Stimulated activated CD4-positive, alpha-beta T cell treated with anti-CD3 and anti-CD28 coated beads, Interleukin-15, amount 100 ng/mL, for 48 hours (primary cell): ENCODE results near the gene MICAL2.

Source experiments
- DNase-seq, 2 donors: peaks; one replicate each; pipeline ENCODE4 v3.0.0-alpha.2; 2020; ENCODE audit warnings: low read depth in 2 of 2

MICAL2 gene

DNA sequence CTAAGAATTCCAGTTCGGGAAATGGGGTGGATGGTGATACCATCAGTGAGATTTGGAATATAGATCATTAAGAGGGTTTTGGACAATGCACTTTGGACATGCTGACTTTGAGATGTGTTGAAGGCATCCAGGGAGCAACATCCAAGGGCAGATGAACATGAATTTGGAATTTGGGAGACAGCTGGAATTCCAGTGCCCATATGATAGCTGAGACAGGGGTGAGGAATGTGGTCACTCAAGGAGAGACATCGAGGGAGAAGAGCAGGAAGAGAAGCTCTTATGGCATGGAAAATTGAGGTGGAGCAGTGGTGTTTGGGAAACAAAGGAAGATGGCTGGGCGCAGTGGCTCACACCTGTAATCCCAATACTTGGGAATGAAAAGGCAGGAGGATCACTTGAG, 11.8 kb upstream of the MICAL2 start:
- no peak for DNase-seq

DNA sequence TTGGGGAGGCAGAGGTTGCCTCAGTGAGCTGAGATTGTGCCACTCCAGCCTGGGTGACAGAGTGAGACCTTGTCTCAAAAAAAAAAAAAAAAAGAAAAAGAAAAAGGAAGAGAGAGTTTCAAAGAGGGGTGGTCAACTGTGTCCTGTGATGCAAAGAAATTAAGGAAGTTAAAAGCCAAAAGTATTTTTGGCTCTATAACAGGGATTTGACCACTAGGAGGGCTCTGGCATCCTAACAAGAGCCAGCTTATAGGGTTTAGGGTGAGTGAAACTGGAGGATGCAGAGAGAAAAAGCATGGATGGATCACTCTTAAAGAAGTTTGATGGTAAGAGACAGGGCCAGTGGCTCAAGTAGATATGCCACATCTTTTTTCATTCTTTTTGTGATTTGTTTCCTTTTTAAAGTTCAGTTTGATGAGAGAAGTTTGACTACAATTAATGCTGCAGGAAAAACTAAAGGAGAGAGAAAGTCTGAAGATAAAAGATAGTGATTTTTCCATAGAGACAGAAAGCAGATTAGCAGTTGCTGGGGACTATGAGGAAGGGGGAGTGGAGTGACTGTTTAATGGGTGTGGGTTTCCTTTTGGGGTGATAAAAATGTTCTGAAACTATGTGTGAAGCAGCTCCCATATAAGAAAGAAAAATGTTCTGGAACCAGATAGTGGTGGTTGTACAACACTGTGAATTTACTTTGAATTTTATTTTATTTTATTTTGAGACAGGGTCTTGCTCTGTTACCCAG, 11.1 kb upstream of the MICAL2 start:
- DNase-seq: no peak

GRCh38 chr11:12100429-12100828, 10.0 kb upstream of the MICAL2 start:
- DNase-seq: no peak

- DNase-seq: no peak
Measured at GRCh38 chr11:12100841-12101242, 9.5 kb upstream of the MICAL2 start.

DNA sequence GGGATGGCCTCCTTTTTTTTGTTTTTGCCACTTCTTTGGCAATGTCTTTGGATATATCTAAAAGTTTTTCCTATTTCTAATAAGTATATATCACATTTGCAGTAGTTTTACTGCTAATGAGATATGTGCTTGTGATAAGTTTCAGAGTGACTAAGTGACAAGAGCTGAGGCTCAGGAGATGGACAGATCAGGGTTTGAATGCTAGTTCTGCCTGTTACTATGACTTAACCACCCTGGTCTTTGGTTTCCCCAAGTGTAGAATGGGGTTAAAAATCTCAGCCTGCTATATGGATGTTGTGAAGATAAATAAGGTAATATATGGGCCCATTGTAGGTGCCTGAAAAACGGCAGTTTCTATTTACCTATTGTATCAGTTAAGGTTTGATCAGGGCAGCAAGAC, 9.1 kb upstream of the MICAL2 start:
- DNase-seq: no peak

GRCh38 chr11:12102588-12103410, 7.6 kb upstream of the MICAL2 start:
- DNase-seq: no peak

DNA sequence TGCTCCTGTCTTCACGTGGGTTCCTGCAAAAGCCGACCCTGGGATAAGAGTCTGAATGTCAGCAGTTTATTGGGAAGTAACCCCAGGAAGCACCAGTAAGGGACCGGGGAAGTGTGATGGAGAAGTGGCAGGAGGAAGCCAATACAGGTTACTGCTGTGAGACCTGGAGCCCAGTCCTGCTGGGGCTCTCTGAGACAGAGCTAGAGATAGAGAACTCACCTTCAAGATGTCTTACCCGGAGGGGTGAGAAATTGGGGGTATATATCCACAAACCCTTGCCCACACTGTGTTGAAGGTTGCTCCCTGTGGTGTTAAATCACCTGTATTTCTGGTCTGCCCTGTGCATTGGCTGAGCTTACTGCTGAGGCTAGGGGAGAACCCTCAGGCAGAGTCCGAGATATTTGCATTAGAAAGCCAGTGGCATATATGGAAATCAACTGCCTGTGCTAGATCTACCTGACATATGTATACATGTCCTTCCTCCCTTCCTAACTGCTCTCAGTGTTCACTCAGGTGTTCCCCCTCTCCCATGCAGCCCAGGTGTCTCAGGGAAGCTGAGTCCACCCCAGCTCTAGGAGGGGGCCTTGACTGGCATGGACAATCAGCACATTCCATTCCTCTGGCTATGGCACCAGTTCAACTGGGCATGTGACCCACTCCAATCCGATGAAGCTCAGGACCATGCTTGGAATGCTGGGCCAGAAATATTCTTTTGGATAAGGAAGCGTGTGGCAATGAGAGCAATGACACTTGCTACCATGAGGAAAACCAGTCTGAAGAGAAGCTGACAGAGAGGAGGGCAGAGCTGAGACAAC, 6.8 kb upstream of the MICAL2 start:
- DNase-seq: no peak

DNA sequence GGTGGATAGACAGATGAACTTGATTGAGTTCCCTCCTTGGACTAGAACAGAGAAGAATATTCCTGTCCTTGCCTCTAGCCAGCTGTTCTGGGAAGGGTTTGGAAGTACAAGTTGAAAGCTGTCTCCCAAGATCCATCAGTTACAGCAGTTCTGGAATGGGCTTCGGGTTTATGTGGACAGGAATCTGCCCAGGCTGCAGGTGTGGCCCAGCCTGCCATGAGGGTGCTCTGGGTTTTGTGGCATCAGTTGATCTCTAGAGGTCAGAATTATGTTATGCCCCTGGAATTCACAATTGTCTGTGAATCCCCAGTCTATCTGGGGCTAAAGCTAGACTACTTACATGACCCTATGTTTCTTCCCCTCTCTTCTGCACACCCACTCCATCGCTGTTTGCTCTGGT, 4.9 kb upstream of the MICAL2 start:
- DNase-seq: no peak

DNA sequence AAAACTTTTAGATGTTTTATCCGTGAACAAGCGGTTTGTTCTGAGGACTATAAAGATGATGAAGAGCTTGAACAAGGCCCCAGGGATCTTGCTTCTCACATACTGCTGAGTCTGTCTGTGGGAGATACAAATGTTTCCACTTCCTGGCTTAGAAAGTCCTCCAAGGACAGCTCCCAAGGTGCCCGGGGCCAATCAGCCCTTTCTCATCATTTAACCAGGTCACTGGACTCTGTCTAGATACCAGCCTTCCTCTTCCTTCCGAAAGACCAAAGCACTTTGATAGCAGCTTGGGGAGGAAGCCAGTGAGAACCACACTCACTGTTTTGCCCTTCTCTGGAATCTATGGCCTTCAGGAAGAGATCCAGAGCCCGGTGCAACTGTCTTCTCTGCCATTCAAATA, 4.3 kb upstream of the MICAL2 start:
- no peak for DNase-seq

DNA sequence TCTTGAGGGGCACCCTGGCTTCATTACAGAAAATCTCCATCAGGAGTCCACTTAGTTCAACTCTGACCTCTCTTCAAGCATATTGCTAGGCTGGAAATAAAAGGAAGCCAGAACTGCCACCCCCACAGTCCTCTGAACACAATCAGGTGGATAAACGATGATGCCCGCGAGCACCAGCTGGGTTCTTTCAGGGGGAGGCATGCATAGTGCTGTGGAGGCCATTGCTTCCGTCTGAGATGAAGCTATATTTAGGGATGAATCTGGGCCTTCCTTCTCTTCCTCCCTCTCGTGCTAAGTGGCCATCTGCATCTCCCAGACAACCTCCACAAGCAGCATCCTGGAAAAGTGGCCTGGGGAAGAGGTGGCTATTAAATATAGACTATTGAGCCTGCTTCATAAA, 3.9 kb upstream of the MICAL2 start:
- no peak for DNase-seq

GRCh38 chr11:12108875-12109453, 1.4 kb upstream of the MICAL2 start:
- no peak for DNase-seq

DNA sequence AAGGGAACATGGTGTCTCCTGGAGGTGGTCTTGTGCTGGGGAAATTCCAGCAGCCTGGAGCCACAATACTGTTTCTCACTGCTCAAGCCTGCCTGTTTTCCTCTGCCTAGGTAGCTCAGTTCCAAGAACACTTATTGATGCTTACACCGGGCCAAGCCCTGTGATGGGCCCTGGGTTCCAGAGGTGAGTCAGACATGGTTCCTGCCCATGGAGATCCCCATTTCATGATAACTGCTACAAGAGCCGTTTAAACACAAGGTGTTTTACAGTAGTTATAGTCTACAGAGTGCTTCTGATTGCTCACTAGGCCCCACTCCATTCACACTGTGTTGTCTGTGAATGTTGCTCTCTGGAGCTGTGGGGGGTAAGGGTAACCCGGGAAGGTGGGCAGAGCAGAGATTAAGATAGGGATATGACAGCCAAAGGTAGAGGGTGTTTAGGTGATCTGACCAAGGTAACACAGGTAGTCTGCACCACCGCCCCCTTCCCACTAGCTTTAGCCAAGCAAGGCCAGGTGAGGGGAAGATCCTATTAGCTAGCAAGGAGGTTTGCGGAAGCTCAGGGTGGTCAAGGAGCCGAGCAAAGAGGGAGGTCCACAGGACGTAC, 696 bp upstream of the MICAL2 start:
- peak in 1 of 2 donors; percentile 15 for DNase-seq

GRCh38 chr11:12110714-12111548, 541 bp downstream of the MICAL2 start:
- peak in 1 of 2 donors; percentile 31 for DNase-seq

- DNase-seq: no peak
Measured at GRCh38 chr11:12111549-12112520, 1.4 kb downstream of the MICAL2 start.

GRCh38 chr11:12112750-12113149, 2.4 kb downstream of the MICAL2 start:
- DNase-seq: no peak

DNA sequence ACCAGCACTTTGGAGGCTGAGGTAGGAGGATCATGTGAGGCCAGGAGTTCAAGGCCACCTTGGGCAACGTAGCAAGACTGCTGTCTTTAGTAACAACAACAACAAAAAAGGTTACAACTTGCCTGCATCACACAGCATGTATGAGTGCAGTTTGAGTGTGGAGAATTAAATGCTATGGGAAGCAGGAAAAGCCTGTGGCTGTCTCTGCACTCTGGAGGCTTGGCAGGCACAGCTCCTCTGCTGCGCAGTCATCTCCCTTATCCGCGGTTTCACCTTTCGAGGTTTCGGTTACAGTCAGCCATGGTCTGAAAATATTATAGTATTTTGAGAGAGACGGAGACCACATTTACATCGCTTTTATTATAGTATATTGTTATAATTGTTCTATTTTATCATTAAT, 2.9 kb downstream of the MICAL2 start:
- no peak for DNase-seq

- DNase-seq: no peak
Measured at GRCh38 chr11:12114193-12115033, 4.0 kb downstream of the MICAL2 start.

GRCh38 chr11:12116425-12117032, 6.1 kb downstream of the MICAL2 start:
- no peak for DNase-seq
